HCT116 (cell line): ENCODE measurements around the gene PRAME. TPM values are rescaled to one million over a fixed set of nuclear protein-coding genes. Genes with fewer than 3 reads are reported as not detected.
"Not testable (repeated sequence)": the region's sequence is repeated elsewhere in the genome, so short reads cannot be mapped to it uniquely, and the experiment has no call there.

Source experiments
- ATAC-seq: fragments of 200-7000 bp; cut with Tn5 transposase; 2 replicates; pipeline ENCODE4 v1.9.1; 2020; ENCODE audit warnings: mild to moderate bottlenecking, moderate library complexity
- Bru-seq: library from RNA; stranded (reverse); fragments of 400-500 nt; gene quantifications from one replicate; lab custom pipeline; 2021; lab: Mats Ljungman, UMichigan
- BruChase-seq, 2 experiments: library from RNA; stranded (reverse); fragments of 400-500 nt; gene quantifications; one replicate each; lab custom pipeline; 2021; lab: Mats Ljungman, UMichigan
- BruUV-seq: library from RNA; stranded (reverse); fragments of 400-500 nt; replicated peaks from 2 replicates; lab custom pipeline; 2021; lab: Mats Ljungman, UMichigan
- CTCF ChIA-PET: fragments of 300-600 bp; sonication (Branson Sonifier 250); formaldehyde crosslinking; loops from one replicate; lab custom pipeline; 2021; ENCODE audit warnings: antibody characterized with exemption; lab: Charles Lee
- POLR2A ChIA-PET: fragments of 300-600, 350-600 bp; sonication (Branson Sonifier 250); formaldehyde crosslinking; loops from one replicate; lab custom pipeline; 2021; ENCODE audit warnings: antibody characterized with exemption; lab: Charles Lee
- RAD21 ChIA-PET, 2 experiments: fragments of 300-600 bp; sonication (Branson Sonifier 250); formaldehyde crosslinking; loops; one replicate each; lab custom pipeline; 2023; ENCODE audit warnings: low total read pairs in 2 of 2; ENCODE audit not compliant: uncharacterized antibody in 2 of 2, unreplicated experiment in 2 of 2, low non-redundant PET in 1 of 2; lab: Charles Lee
- DNase-seq: peaks from one replicate; pipeline ENCODE4 v3.0.0-alpha.2; 2010; ENCODE audit warnings: low read depth, low spot score
- H2AFZ ChIP-seq: fragments of 200-600 bp; shearing (Covaris generic), sonication (generic); 2 replicates; pipeline ENCODE4 v1.6.1; 2017; ENCODE audit warnings: low read depth, mixed run types, mixed read lengths, antibody characterized with exemption, low read length; ENCODE audit not compliant: poor library complexity, severe bottlenecking
- H3K27ac ChIP-seq: 2 replicates; pipeline ENCODE4 v1.5.1; 2012; ENCODE audit warnings: low read depth, low read length
- H3K27me3 ChIP-seq: fragments of 200-600 bp; sonication (generic); 2 replicates; pipeline ENCODE4 v1.6.1; 2016; ENCODE audit warnings: mixed run types, low read length, mixed read lengths; ENCODE audit not compliant: insufficient read depth
- H3K36me3 ChIP-seq, 2 experiments: fragments of 200-500 bp in 1 of 2; fragments of 200-600 bp in 1 of 2; sonication (Bioruptor generic) in 1 of 2; sonication (generic) in 1 of 2; 2 replicates each; pipeline versions ENCODE4 v1.5.1 to v1.6.1; 2014 to 2016; ENCODE audit warnings: low read length in 2 of 2, inconsistent platforms in 1 of 2, mixed read lengths in 1 of 2, mixed run types in 1 of 2; ENCODE audit not compliant: insufficient read depth in 2 of 2, control insufficient read depth in 1 of 2
- H3K4me1 ChIP-seq, 2 experiments: fragments of 200-600 bp in 1 of 2; sonication (generic) in 1 of 2; 2 replicates each; pipeline versions ENCODE4 v1.5.1 to v1.6.1; 2012 to 2017; ENCODE audit warnings: low read length in 2 of 2, inconsistent platforms in 1 of 2, mild to moderate bottlenecking in 1 of 2, mixed read lengths in 1 of 2, mixed run types in 1 of 2, moderate library complexity in 1 of 2; ENCODE audit not compliant: insufficient read depth in 2 of 2, control insufficient read depth in 1 of 2
- H3K4me2 ChIP-seq: fragments of 200-600 bp; sonication (generic); 2 replicates; pipeline ENCODE4 v1.6.1; 2017; ENCODE audit warnings: mixed run types, low read length, mixed read lengths
- H3K4me3 ChIP-seq, 2 experiments: fragments of 200-600 bp in 1 of 2; sonication (generic) in 1 of 2; replicated peaks in 1 of 2; 2 replicates each; pipeline ENCODE4 v1.5.1; 2011 to 2016; ENCODE audit warnings: low read length in 2 of 2, control low read depth in 1 of 2, low read depth in 1 of 2, mild to moderate bottlenecking in 1 of 2, mixed read lengths in 1 of 2, mixed run types in 1 of 2
- H3K79me2 ChIP-seq: fragments of 200-600 bp; sonication (generic); 2 replicates; pipeline ENCODE4 v1.6.1; 2017; ENCODE audit warnings: mild to moderate bottlenecking, mixed run types, low read length, moderate library complexity, mixed read lengths; ENCODE audit not compliant: insufficient read depth
- H3K9ac ChIP-seq: fragments of 200-600 bp; sonication (generic); 2 replicates; pipeline ENCODE4 v1.6.1; 2016; ENCODE audit warnings: low read length, mixed read lengths
- H3K9me2 ChIP-seq: fragments of 200-600 bp; sonication (generic), shearing (Covaris generic); 2 replicates; pipeline ENCODE4 v1.6.1; 2017; ENCODE audit warnings: mixed run types, mild to moderate bottlenecking, moderate library complexity; ENCODE audit not compliant: insufficient read depth
- H3K9me3 ChIP-seq, 2 experiments: fragments of 200-500 bp in 1 of 2; fragments of 200-600 bp in 1 of 2; sonication (Bioruptor generic) in 1 of 2; sonication (generic) in 1 of 2; 2 replicates each; pipeline ENCODE4 v1.6.1; 2014 to 2017; ENCODE audit warnings: low read length in 2 of 2, mixed read lengths in 2 of 2, inconsistent platforms in 1 of 2, low read depth in 1 of 2, mild to moderate bottlenecking in 1 of 2, mixed run types in 1 of 2, moderate library complexity in 1 of 2; ENCODE audit not compliant: control insufficient read depth in 1 of 2, insufficient read depth in 1 of 2
- H4K20me1 ChIP-seq: fragments of 200-600 bp; sonication (generic), shearing (Covaris generic); 2 replicates; pipeline ENCODE4 v1.6.1; 2017; ENCODE audit warnings: mixed run types, mild to moderate bottlenecking, moderate library complexity; ENCODE audit not compliant: insufficient read depth
- CBX3 ChIP-seq: IDR thresholded peaks from 2 replicates; pipeline ENCODE4 v1.6.1; 2012; ENCODE audit warnings: low read depth
- FOSL1 ChIP-seq: IDR thresholded peaks from 2 replicates; pipeline ENCODE4 v1.6.1; 2012; ENCODE audit warnings: low read depth
- POLR2AphosphoS5 ChIP-seq: IDR thresholded peaks from 2 replicates; pipeline ENCODE4 v1.6.1; 2011; ENCODE audit warnings: mild to moderate bottlenecking, low read depth, low read length, moderate library complexity
- RAD21 ChIP-seq: IDR thresholded peaks from 2 replicates; pipeline ENCODE4 v1.6.1; 2012; ENCODE audit warnings: low read depth, mild to moderate bottlenecking
- SRF ChIP-seq: IDR thresholded peaks from 2 replicates; pipeline ENCODE4 v1.6.1; 2012; ENCODE audit warnings: low read depth
- YY1 ChIP-seq: IDR thresholded peaks from 2 replicates; pipeline ENCODE4 v1.6.1; 2011; ENCODE audit warnings: low read length, low read depth, moderate library complexity, mild to moderate bottlenecking; ENCODE audit not compliant: insufficient replicate concordance; ENCODE audit errors: extremely low read depth
- ZFX ChIP-seq: fragments of 450-650 bp; IDR thresholded peaks from 2 replicates; pipeline ENCODE4 v1.6.1; 2017
- intact Hi-C: fragments of 100-400 bp; cut with micrococcal nuclease; formaldehyde crosslinking; loops from 2 replicates; pipeline ENCODE4 v1.10.0; 2022
- long read RNA-seq: library from polyadenylated mRNA; unstranded; transcript quantifications from one replicate; pipeline ENCODE4 v2.0.0, GENCODE V29; 2021; ENCODE audit not compliant: unreplicated experiment
- polyA plus RNA-seq: library from polyadenylated mRNA; unstranded; fragments of >200 nt; gene quantifications from 2 replicates; pipeline ENCODE4 v1.2.1, GENCODE V29; 2012; ENCODE audit warnings: missing spikeins
- total RNA-seq: library from RNA; stranded (reverse); gene quantifications from one replicate; pipeline ENCODE4 v1.2.1, GENCODE V29; 2021; ENCODE audit not compliant: unreplicated experiment
- TF ChIP-seq, protein P1 (sequence below), 3 experiments: fragments of 200-600 bp in 1 of 3; sonication (generic) in 1 of 3; IDR thresholded peaks in 2 of 3; conservative IDR thresholded peaks in 1 of 3; 2 replicates each; pipeline ENCODE4 v1.5.1; 2012 to 2017; ENCODE audit warnings: low read depth in 2 of 3, low read length in 2 of 3, antibody characterized with exemption in 1 of 3, borderline replicate concordance in 1 of 3, control low read depth in 1 of 3, mild to moderate bottlenecking in 1 of 3, mixed read lengths in 1 of 3, mixed run types in 1 of 3, moderate library complexity in 1 of 3; ENCODE audit not compliant: insufficient read depth in 1 of 3

PRAME gene, protein sequence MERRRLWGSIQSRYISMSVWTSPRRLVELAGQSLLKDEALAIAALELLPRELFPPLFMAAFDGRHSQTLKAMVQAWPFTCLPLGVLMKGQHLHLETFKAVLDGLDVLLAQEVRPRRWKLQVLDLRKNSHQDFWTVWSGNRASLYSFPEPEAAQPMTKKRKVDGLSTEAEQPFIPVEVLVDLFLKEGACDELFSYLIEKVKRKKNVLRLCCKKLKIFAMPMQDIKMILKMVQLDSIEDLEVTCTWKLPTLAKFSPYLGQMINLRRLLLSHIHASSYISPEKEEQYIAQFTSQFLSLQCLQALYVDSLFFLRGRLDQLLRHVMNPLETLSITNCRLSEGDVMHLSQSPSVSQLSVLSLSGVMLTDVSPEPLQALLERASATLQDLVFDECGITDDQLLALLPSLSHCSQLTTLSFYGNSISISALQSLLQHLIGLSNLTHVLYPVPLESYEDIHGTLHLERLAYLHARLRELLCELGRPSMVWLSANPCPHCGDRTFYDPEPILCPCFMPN
- total RNA-seq (28.4 TPM), Bru-seq, nascent RNA (percentile 54 among the genes with signal in this experiment), BruChase-seq, experiment 1, labeled RNA remaining after a 6-hour chase (percentile 70 among the genes with signal in this experiment), BruChase-seq, experiment 2, labeled RNA remaining after a 2-hour chase (percentile 73 among the genes with signal in this experiment)
- polyA plus RNA-seq = 22.3 and 24.1 TPM in 2 replicates
- long read RNA-seq, transcript PRAME-202 (6 exons, 2,196 nt) = major isoform, 19 of 42 reads
- long read RNA-seq, transcript PRAME-201 (6 exons, 2,202 nt) = minor isoform, 8 of 42 reads
- long read RNA-seq, partial matches to known transcripts = 3 of 42 reads
- long read RNA-seq, other reads (novel, unspliced or antisense) = 1 of 42 reads

DNA sequence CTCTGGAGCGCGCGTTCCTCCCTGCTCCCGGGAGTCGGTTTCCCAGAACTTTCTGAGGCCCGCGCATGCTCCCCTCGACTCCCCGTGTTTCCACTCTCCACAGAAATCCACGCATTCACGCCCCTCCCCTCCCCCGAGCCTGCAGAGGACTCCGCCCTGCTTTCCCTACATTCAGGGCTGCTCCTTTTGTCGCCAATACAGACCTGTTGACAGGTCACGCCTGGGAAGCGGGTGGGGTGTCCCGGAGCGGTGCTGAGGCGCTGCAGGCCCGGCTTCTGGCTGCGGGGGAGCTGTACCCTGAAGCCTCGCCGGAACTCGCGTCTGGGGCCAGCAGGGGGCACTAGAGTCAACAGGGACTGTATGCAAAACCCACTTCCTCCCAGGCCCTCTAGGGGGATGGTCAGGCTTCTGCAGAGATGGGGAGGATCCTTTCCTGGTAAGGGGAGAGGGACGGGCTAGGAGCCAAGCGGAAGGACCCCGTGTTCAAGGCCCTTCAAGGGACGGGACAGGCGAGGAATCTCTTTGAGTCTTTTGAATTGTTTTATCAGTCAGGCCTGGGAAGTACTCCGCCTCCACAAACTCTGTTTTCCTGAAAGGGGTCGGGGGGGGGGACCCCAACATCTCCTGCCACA is at the start of gene PRAME:
Gene PRAME, minus strand, starts transcription at position 294 of the 632 bp plus-strand sequence. CDS start 2,433 bp downstream, outside the sequence.
- DNase-seq = peak; percentile 80
- ATAC-seq = peak; percentile 98
- intact Hi-C loops = no loop called here
- peaks cover 0 to 11% of the 10 kb centered on the region in 2 experiments; a peak in 2 of 4 replicates for H3K4me1 ChIP-seq
- H3K79me2 ChIP-seq = no peaks in the 10 kb centered on the region
- 0 out of 2 replicates have a peak, but pooled peaks have one; percentile 43 for TF ChIP-seq CBX3
- no peak for TF ChIP-seq SRF
- TF ChIP-seq POLR2AphosphoS5 = peak; percentile 30; the same call in 1 of the 2 replicates
- TF ChIP-seq, protein P1, sequence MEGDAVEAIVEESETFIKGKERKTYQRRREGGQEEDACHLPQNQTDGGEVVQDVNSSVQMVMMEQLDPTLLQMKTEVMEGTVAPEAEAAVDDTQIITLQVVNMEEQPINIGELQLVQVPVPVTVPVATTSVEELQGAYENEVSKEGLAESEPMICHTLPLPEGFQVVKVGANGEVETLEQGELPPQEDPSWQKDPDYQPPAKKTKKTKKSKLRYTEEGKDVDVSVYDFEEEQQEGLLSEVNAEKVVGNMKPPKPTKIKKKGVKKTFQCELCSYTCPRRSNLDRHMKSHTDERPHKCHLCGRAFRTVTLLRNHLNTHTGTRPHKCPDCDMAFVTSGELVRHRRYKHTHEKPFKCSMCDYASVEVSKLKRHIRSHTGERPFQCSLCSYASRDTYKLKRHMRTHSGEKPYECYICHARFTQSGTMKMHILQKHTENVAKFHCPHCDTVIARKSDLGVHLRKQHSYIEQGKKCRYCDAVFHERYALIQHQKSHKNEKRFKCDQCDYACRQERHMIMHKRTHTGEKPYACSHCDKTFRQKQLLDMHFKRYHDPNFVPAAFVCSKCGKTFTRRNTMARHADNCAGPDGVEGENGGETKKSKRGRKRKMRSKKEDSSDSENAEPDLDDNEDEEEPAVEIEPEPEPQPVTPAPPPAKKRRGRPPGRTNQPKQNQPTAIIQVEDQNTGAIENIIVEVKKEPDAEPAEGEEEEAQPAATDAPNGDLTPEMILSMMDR (IDR thresholded peaks at IDR 0.05 in 2 of 3, conservative IDR thresholded peaks at IDR 0.05 in 1 of 3; ENCODE audit: borderline replicate concordance in 1 of 3, insufficient read depth in 1 of 3, low read depth in 2 of 3, low read length in 2 of 3) = peak; percentile 98 to 100 (median 99)
- TF ChIP-seq RAD21 = 0 out of 2 replicates have a peak, but pooled peaks have one; percentile 23
- TF ChIP-seq YY1 = peak; percentile 45
- TF ChIP-seq ZFX = 0 out of 2 replicates have a peak, but pooled peaks have one; percentile 9
- no peak for TF ChIP-seq FOSL1
- H3K9me3 ChIP-seq = no peaks in the 10 kb centered on the region
- peak within 1 kb of the TSS; percentile 52; the same call in 1 of the 2 replicates for H3K27ac ChIP-seq
- peak within 1 kb of the TSS; percentile 54 for H2AFZ ChIP-seq
- H3K9ac ChIP-seq = peak within 1 kb of the TSS; percentile 54
- ChIA-PET RAD21 (no interaction called here), POLR2A (no interaction called here), CTCF (interaction anchor here (0.6 to 2.2 kb wide), 8 partner anchors 8 to 202 kb away, joined by 3 to 11 read pairs (median 4); partner anchors contain the start of genes ZNF280A and ZNF280B)
- peak within 1 kb of the TSS; percentile 64 for H3K4me2 ChIP-seq
- no TSS peak for BruUV-seq
- H3K36me3 ChIP-seq = 0 out of 4 replicates have a peak, but pooled peaks cover 0 to 3% of the 10 kb centered on the region in 2 experiments
- no peaks in the 10 kb centered on the region for H3K9me2 ChIP-seq
- H3K4me3 ChIP-seq = peak within 1 kb of the TSS; percentile 60 to 61
- H4K20me1 ChIP-seq = no peaks in the 10 kb centered on the region
- H3K27me3 ChIP-seq = no peaks in the 10 kb centered on the region

DNA sequence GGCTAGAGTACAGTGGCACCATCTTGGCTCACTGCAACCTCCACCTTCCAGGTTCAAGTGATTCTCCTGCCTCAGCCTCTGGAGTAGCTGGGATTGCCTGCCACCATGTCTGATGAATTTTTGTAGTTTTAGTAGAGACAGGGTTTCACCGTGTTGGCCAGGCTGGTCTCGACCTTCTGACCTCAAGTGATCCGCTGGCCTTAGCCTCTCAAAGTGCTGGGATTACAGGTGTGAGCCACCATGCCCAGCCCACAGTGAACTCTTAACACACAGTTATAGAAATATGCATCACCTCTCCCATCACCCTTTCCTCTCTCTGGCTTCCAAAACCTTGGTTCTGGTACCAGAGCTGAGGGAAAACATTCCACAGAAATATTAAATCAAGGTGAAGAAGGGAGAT is 49.0 kb upstream of the PRAME start:
- H3K4me2 ChIP-seq, H3K79me2 ChIP-seq, H3K9me2 ChIP-seq, intact Hi-C loops, ATAC-seq, H3K9me3 ChIP-seq, H4K20me1 ChIP-seq, H3K4me3 ChIP-seq, H2AFZ ChIP-seq, BruUV-seq, CTCF ChIA-PET, H3K27me3 ChIP-seq, H3K36me3 ChIP-seq, RAD21 ChIA-PET, H3K4me1 ChIP-seq, DNase-seq, H3K9ac ChIP-seq, POLR2A ChIA-PET, H3K27ac ChIP-seq: not testable (repeated sequence)
